GM12801 (cell line): ENCODE data around the gene ANKFN1.

Experiments
- TF ChIP-seq, protein P1 (sequence below): IDR thresholded peaks from one replicate; pipeline ENCODE4 v1.5.1; 2011; ENCODE audit warnings: control low read depth; ENCODE audit not compliant: insufficient read length; ENCODE audit errors: extremely low read depth

The ANKFN1 gene

DNA sequence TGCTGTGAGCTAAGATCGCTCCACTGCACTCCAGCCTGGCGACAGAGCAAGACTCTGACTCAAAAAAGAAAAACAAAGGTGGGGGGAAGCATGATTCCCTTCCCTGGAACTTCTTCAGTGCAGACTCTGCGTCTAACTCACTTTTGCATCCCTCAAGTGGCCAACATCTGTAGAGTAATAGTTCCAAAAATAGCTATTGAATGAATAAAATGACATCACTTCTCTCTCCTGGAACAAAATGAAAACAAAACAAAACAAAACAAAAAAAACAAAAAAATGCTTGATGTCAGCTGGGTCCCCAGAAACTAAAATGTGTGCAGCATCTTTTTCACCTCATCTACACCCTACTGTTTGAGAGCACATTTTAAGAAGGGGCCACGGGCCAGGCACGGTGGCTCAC, 242.5 kb downstream of the ANKFN1 start:
- TF ChIP-seq, protein P1, sequence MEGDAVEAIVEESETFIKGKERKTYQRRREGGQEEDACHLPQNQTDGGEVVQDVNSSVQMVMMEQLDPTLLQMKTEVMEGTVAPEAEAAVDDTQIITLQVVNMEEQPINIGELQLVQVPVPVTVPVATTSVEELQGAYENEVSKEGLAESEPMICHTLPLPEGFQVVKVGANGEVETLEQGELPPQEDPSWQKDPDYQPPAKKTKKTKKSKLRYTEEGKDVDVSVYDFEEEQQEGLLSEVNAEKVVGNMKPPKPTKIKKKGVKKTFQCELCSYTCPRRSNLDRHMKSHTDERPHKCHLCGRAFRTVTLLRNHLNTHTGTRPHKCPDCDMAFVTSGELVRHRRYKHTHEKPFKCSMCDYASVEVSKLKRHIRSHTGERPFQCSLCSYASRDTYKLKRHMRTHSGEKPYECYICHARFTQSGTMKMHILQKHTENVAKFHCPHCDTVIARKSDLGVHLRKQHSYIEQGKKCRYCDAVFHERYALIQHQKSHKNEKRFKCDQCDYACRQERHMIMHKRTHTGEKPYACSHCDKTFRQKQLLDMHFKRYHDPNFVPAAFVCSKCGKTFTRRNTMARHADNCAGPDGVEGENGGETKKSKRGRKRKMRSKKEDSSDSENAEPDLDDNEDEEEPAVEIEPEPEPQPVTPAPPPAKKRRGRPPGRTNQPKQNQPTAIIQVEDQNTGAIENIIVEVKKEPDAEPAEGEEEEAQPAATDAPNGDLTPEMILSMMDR: no peak

DNA sequence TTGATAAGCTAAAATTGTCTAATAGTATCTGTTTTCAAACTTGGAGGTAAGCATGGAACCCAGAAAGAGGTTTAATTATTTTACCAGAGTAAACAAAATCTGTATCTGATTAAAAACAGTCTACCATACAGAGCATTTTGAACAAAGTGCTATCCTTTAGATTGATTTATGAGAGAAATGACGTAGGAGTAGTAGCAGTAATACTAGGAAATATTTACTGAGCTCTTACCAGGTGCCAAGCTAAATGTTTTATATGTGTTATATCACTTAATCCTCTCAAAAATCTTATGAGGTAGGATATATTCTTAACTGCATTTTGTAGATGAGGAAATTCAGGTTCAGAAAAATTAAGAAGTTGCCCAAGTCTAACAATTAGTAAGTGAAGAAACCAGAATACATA, 253.8 kb downstream of the ANKFN1 start:
- TF ChIP-seq, protein P1: no peak

DNA sequence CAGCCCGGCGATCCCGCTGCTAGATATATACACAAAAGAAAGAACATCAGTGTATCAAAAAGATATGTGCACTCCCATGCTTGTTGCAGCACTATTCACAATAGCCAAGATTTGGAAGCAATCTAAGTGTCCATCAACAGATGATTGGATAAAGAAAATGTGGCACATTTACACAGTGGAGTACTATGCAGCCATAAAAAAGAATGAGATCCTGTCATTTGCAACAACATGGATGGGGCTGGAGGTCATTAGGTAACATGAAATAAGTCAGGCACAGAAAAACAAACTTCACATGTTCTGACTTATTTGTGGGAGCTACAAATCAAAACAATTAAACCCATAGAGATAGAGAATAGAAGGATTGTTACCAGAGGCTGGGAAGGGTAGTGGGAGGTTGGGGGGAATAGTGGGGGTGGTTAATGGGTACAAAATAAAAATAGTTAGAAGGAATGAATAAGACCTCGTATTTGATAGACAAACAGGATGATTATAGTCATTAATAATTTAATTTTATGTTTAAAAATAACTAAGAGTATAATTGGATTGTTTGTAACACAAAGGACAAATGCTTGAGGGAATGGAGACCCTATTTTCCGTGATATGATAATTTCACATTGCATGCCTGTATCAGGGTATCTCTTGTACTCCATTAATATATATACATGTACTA, 263.5 kb downstream of the ANKFN1 start:
- TF ChIP-seq, protein P1: no peak

GRCh38 chr17:56424005-56424404, 270.7 kb downstream of the ANKFN1 start:
- TF ChIP-seq, protein P1: no peak

DNA sequence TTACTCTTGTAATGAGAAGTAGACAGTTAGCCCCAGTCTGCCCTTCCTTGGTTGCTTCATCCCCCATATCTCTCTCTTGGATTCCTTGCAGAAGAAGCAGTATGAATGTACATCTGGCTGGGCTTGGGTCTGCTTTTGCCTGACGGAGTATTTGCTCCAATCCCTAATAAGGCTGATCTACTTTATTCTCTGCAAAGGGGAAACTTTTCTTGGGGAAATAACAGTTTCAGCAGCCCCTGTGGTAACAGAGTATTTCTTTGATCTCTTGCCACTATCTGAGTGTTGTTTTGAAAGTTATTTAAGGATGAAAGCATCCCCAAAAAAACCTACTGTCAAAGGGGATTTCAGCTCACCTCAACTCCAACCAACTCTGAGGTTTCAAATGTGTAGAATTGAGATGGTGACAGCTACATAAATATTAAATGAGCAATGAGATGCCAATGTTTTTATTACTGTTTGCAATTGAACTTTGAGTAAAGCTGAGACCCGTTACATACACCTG, 271.3 kb downstream of the ANKFN1 start:
- TF ChIP-seq, protein P1: no peak

- TF ChIP-seq, protein P1: no peak
Measured at GRCh38 chr17:56425483-56425882, 272.2 kb downstream of the ANKFN1 start.

- TF ChIP-seq, protein P1: no peak
Measured at GRCh38 chr17:56426901-56427300, 273.6 kb downstream of the ANKFN1 start.

GRCh38 chr17:56431736-56432135, 278.5 kb downstream of the ANKFN1 start:
- TF ChIP-seq, protein P1: no peak
